WERI-Rb-1 (cell line): ENCODE results near the gene SHC3.

ENCODE experiments used
- DNase-seq: peaks from one replicate; pipeline ENCODE4 v3.0.0-alpha.2; 2020
- H3K27ac ChIP-seq: fragments of 250-450 bp; sonication (Bioruptor Pico); 2 replicates; pipeline ENCODE4 v1.5.1; 2020; ENCODE audit warnings: mild to moderate bottlenecking, moderate library complexity
- H3K27me3 ChIP-seq: fragments of 250-450 bp; sonication (Bioruptor Pico); 2 replicates; pipeline ENCODE4 v1.5.1; 2021; ENCODE audit warnings: mild to moderate bottlenecking, low read depth, moderate library complexity; ENCODE audit not compliant: insufficient read depth, severe bottlenecking
- H3K36me3 ChIP-seq: fragments of 250-450 bp; sonication (Bioruptor Pico); 2 replicates; pipeline ENCODE4 v1.5.1; 2020; ENCODE audit warnings: mild to moderate bottlenecking, moderate library complexity
- H3K4me3 ChIP-seq: 2 replicates; pipeline ENCODE4 v1.5.1; 2011; ENCODE audit warnings: low read depth, mild to moderate bottlenecking, control low read depth, low read length
- H3K9me3 ChIP-seq: fragments of 250-450 bp; sonication (Bioruptor Pico); 2 replicates; pipeline ENCODE4 v1.5.1; 2021; ENCODE audit warnings: mild to moderate bottlenecking, moderate library complexity; ENCODE audit not compliant: severe bottlenecking
- CTCF ChIP-seq: IDR thresholded peaks from 2 replicates; pipeline ENCODE4 v1.5.1; 2011; ENCODE audit warnings: low read depth, mild to moderate bottlenecking, control low read depth, inconsistent platforms, low read length

Gene SHC3

GRCh38 chr9:89177944-89178829 is at the start of gene SHC3:
Gene SHC3, minus strand, starts transcription at chr9:89178818. Its CDS starts 358 bp downstream, at chr9:89178460.
- H3K4me3 ChIP-seq = peak within 1 kb of the TSS; percentile 51
- DNase-seq = peak; percentile 27
- no peak for TF ChIP-seq CTCF
- H3K9me3 ChIP-seq = no peaks in the 10 kb centered on the region
- H3K27ac ChIP-seq = peak within 1 kb of the TSS; percentile 74
- no peaks in the 10 kb centered on the region for H3K36me3 ChIP-seq
- H3K27me3 ChIP-seq = peaks cover 13% of the 10 kb centered on the region

GRCh38 chr9:89225991-89226471 is 47.4 kb upstream of the SHC3 start:
- Histone ChIP-seq H3K4me3 (no peak overlapping the region), H3K36me3 (no peaks in the 10 kb centered on the region), H3K9me3 (no peaks in the 10 kb centered on the region), H3K27me3 (no peaks in the 10 kb centered on the region), H3K27ac (no peak overlapping the region)
- peak; percentile 16 for DNase-seq
- TF ChIP-seq CTCF = no peak

GRCh38 chr9:89225587-89225986 is 47.0 kb upstream of the SHC3 start:
- no peak overlapping the region for H3K27ac ChIP-seq
- no peak for TF ChIP-seq CTCF
- DNase-seq = no peak
- no peaks in the 10 kb centered on the region for H3K27me3 ChIP-seq
- no peak overlapping the region for H3K4me3 ChIP-seq
- no peaks in the 10 kb centered on the region for H3K36me3 ChIP-seq
- no peaks in the 10 kb centered on the region for H3K9me3 ChIP-seq

- no peak for TF ChIP-seq CTCF
- no peak for DNase-seq
- Histone ChIP-seq H3K4me3 (no peak overlapping the region), H3K27ac (no peak overlapping the region), H3K27me3 (no peaks in the 10 kb centered on the region), H3K36me3 (no peaks in the 10 kb centered on the region), H3K9me3 (no peaks in the 10 kb centered on the region)
Measured at GRCh38 chr9:89225036-89225435, 46.4 kb upstream of the SHC3 start.

GRCh38 chr9:89224633-89225032 is 46.0 kb upstream of the SHC3 start:
- H3K27ac ChIP-seq = no peak overlapping the region
- H3K4me3 ChIP-seq = no peak overlapping the region
- DNase-seq = no peak
- no peak for TF ChIP-seq CTCF
- H3K9me3 ChIP-seq = no peaks in the 10 kb centered on the region
- no peaks in the 10 kb centered on the region for H3K27me3 ChIP-seq
- H3K36me3 ChIP-seq = no peaks in the 10 kb centered on the region
